Spleen (tissue), 7 donors: ENCODE results near the gene PROK1.

Experiments used
- CTCF ChIP-seq, 11 experiments: fragments of 200-600 bp in 7 of 11; fragments of 450-650 bp in 4 of 11; sonication (generic) in 4 of 11; IDR thresholded peaks in 8 of 11; conservative IDR thresholded peaks in 3 of 11; 1 replicate in 7 of 11; 2 replicates in 4 of 11; pipeline versions ENCODE4 v1.4.0 to v1.8.0; 2016 to 2021; ENCODE audit warnings: antibody characterized with exemption in 11 of 11, inconsistent platforms in 4 of 11, mild to moderate bottlenecking in 1 of 11
- POLR2A ChIP-seq, 3 donors: fragments of 450-650 bp; IDR thresholded peaks; one replicate each; pipeline ENCODE4 v1.5.1; 2017; ENCODE audit warnings: antibody characterized with exemption in 3 of 3, mild to moderate bottlenecking in 1 of 3
- donor health status: DM: no; HTN: no; CAD: no; lungs with moderate emphysema.
- donor health status: DM: no; HTN: no; CAD: no.
- donor health status: DM: no; HTN: no; CAD: no.

GRCh38 chr1:110440877-110441276, 10.1 kb upstream of the PROK1 start:
- TF ChIP-seq CTCF (IDR thresholded peaks at IDR 0.05 in 8 of 11, conservative IDR thresholded peaks at IDR 0.05 in 3 of 11) (no peak), POLR2A (IDR thresholded peaks at IDR 0.05) (no peak)
